Stimulated activated CD4-positive, alpha-beta T cell treated with anti-CD3 and anti-CD28 coated beads, Interleukin-4, amount 100 ng/mL, for 1 hour (primary cell): Measurements from ENCODE around the gene DZANK1.
"Not testable (repeated sequence)": the region's sequence is repeated elsewhere in the genome, so short reads cannot be mapped to it uniquely, and the experiment has no call there.

Experiments
- DNase-seq: peaks from one replicate; pipeline ENCODE4 v3.0.0-alpha.2; 2020

The DZANK1 gene

GRCh38 chr20:18436847-18437246 is 30.0 kb downstream of the DZANK1 start:
- DNase-seq = no peak

GRCh38 chr20:18431206-18431605 is 35.6 kb downstream of the DZANK1 start:
- no peak for DNase-seq

- no peak for DNase-seq
Observed at GRCh38 chr20:18430172-18430826, 36.5 kb downstream of the DZANK1 start.

GRCh38 chr20:18428490-18429173 is 38.2 kb downstream of the DZANK1 start:
- no peak for DNase-seq

- no peak for DNase-seq
Observed at GRCh38 chr20:18427214-18427613, 39.6 kb downstream of the DZANK1 start.

GRCh38 chr20:18421608-18422007 is 45.2 kb downstream of the DZANK1 start:
- DNase-seq = no peak

GRCh38 chr20:18416486-18416885 is 50.3 kb downstream of the DZANK1 start:
- no peak for DNase-seq

GRCh38 chr20:18414140-18414539 is 52.7 kb downstream of the DZANK1 start:
- DNase-seq = no peak

- no peak for DNase-seq
Observed at GRCh38 chr20:18412221-18412901, 54.5 kb downstream of the DZANK1 start.

GRCh38 chr20:18405826-18406225 is 61.0 kb downstream of the DZANK1 start:
- DNase-seq = no peak

- DNase-seq = no peak
Observed at GRCh38 chr20:18404172-18404571, 62.7 kb downstream of the DZANK1 start.

- DNase-seq = no peak
Observed at GRCh38 chr20:18403269-18403668, 63.6 kb downstream of the DZANK1 start.

GRCh38 chr20:18401305-18401704 is 65.5 kb downstream of the DZANK1 start:
- no peak for DNase-seq

GRCh38 chr20:18400460-18400859 is 66.4 kb downstream of the DZANK1 start:
- DNase-seq = no peak

- not testable (repeated sequence) for DNase-seq
Observed at GRCh38 chr20:18398713-18399112, 68.1 kb downstream of the DZANK1 start.

- no peak for DNase-seq
Observed at GRCh38 chr20:18397030-18397429, 69.8 kb downstream of the DZANK1 start.

GRCh38 chr20:18395544-18395943 is 71.3 kb downstream of the DZANK1 start:
- no peak for DNase-seq

GRCh38 chr20:18394363-18394762 is 72.5 kb downstream of the DZANK1 start:
- DNase-seq = no peak

GRCh38 chr20:18391686-18392085 is 75.1 kb downstream of the DZANK1 start:
- no peak for DNase-seq

- no peak for DNase-seq
Observed at GRCh38 chr20:18390201-18390600, 76.6 kb downstream of the DZANK1 start.

GRCh38 chr20:18388860-18389259 is 78.0 kb downstream of the DZANK1 start:
- DNase-seq = no peak

GRCh38 chr20:18380908-18381529 is 85.8 kb downstream of the DZANK1 start:
- DNase-seq = no peak

GRCh38 chr20:18377896-18378481 is 88.8 kb downstream of the DZANK1 start:
- no peak for DNase-seq
